ENCODE results near the gene PCAT6.
"Not testable (repeated sequence)": the region's sequence is repeated elsewhere in the genome, so short reads cannot be mapped to it uniquely, and the experiment has no call there.

The PCAT6 gene

GRCh38 chr1:202807926-202808757 lies 2.6 kb upstream of the PCAT6 start, which contains the start of gene KDM5B:
KDM5B (minus strand) TSS chr1:202808421; CDS start chr1:202808305, 116 bp downstream.
- peak in 1 of 2 experiments; percentile 47 for DNase-seq

GRCh38 chr1:202809597-202810159 lies 1.1 kb upstream of the PCAT6 start:
- no peak for DNase-seq

- no peak for DNase-seq
Observed at GRCh38 chr1:202810193-202810614, 550 bp upstream of the PCAT6 start.

GRCh38 chr1:202811296-202812175 lies 782 bp downstream of the PCAT6 start:
- no peak for DNase-seq

- no peak for DNase-seq
Observed at GRCh38 chr1:202812176-202813026, 1.6 kb downstream of the PCAT6 start.

- DNase-seq = no peak
Observed at GRCh38 chr1:202815120-202815519, 4.4 kb downstream of the PCAT6 start.

- no peak for DNase-seq
Observed at GRCh38 chr1:202818819-202819218, 8.1 kb downstream of the PCAT6 start.

GRCh38 chr1:202821467-202821866 lies 10.7 kb downstream of the PCAT6 start:
- no peak for DNase-seq

- no peak for DNase-seq
Observed at GRCh38 chr1:202825748-202826147, 15.0 kb downstream of the PCAT6 start.

- DNase-seq = not testable (repeated sequence)
Observed at GRCh38 chr1:202829223-202829622, 18.5 kb downstream of the PCAT6 start.

- DNase-seq = no peak
Observed at GRCh38 chr1:202831906-202832305, 21.2 kb downstream of the PCAT6 start.

GRCh38 chr1:202834771-202835547 lies 24.2 kb downstream of the PCAT6 start:
- DNase-seq = no peak

- no peak for DNase-seq
Observed at GRCh38 chr1:202835548-202836072, 24.9 kb downstream of the PCAT6 start.

GRCh38 chr1:202836623-202837403 lies 26.1 kb downstream of the PCAT6 start:
- no peak for DNase-seq

- no peak for DNase-seq
Observed at GRCh38 chr1:202837746-202838262, 27.1 kb downstream of the PCAT6 start.

GRCh38 chr1:202843081-202843480 lies 32.3 kb downstream of the PCAT6 start:
- DNase-seq = no peak

GRCh38 chr1:202844259-202844658 lies 33.5 kb downstream of the PCAT6 start:
- DNase-seq = no peak

- DNase-seq = no peak
Observed at GRCh38 chr1:202844935-202845334, 34.2 kb downstream of the PCAT6 start.

- DNase-seq = no peak
Observed at GRCh38 chr1:202848191-202848542, 37.4 kb downstream of the PCAT6 start.

Measured in SW 1271 (cell line).